ENCODE data around the gene KSR1.

- TF ChIP-seq CTCF (IDR thresholded peaks at IDR 0.05) = no peak
- TF ChIP-seq POLR2A (IDR thresholded peaks at IDR 0.05) = no peak
These were observed 108.2 kb downstream of the KSR1 start for GRCh38 chr17:27564463-27564862.

Measured in vagina (tissue), 2 donors.